Smooth muscle cell (in vitro differentiated cells): ENCODE data around the gene FRMPD2. TPM values are rescaled to one million over a fixed set of nuclear protein-coding genes. Genes with fewer than 3 reads are reported as not detected.

Experiments
- DNase-seq: peaks from one replicate; lab custom pipeline; 2025; ENCODE audit not compliant: unreplicated experiment; lab: John Stamatoyannopoulos, UW
- H2AFZ ChIP-seq: fragments of 200-600 bp; sonication (generic); 2 replicates; pipeline ENCODE4 v1.6.0; 2016; ENCODE audit warnings: antibody characterized with exemption, low read depth, mild to moderate bottlenecking
- H3F3A ChIP-seq: fragments of 200-600 bp; sonication (generic); 2 replicates; pipeline ENCODE4 v1.6.0; 2017; ENCODE audit warnings: antibody characterized with exemption, low read depth
- H3K27ac ChIP-seq: fragments of 200-600 bp; sonication (generic); 2 replicates; pipeline ENCODE4 v1.5.1; 2016; ENCODE audit warnings: low read depth, mild to moderate bottlenecking
- H3K27me3 ChIP-seq: fragments of 200-600 bp; sonication (generic); 2 replicates; pipeline ENCODE4 v1.6.1; 2016; ENCODE audit warnings: low read depth, mild to moderate bottlenecking
- H3K36me3 ChIP-seq: fragments of 200-600 bp; sonication (generic); 2 replicates; pipeline ENCODE4 v1.5.1; 2016; ENCODE audit warnings: low read depth
- H3K4me1 ChIP-seq: fragments of 200-600 bp; sonication (generic); 2 replicates; pipeline ENCODE4 v1.5.1; 2016; ENCODE audit warnings: low read depth
- H3K4me2 ChIP-seq: fragments of 200-600 bp; sonication (generic); 2 replicates; pipeline ENCODE4 v1.6.0; 2016; ENCODE audit warnings: mild to moderate bottlenecking
- H3K4me3 ChIP-seq: fragments of 200-600 bp; sonication (generic); 2 replicates; pipeline ENCODE4 v1.5.1; 2016; ENCODE audit warnings: mild to moderate bottlenecking
- H3K79me2 ChIP-seq: fragments of 200-600 bp; sonication (generic); 2 replicates; pipeline ENCODE4 v1.6.0; 2016; ENCODE audit warnings: low read depth, mild to moderate bottlenecking
- H3K9ac ChIP-seq: fragments of 200-600 bp; sonication (generic); 2 replicates; pipeline ENCODE4 v1.6.0; 2016; ENCODE audit warnings: low read depth
- H3K9me3 ChIP-seq: fragments of 200-600 bp; sonication (generic); replicated peaks from 2 replicates; pipeline ENCODE4 v1.5.1; 2016; ENCODE audit warnings: low read depth
- H4K20me1 ChIP-seq: fragments of 200-600 bp; sonication (generic); 2 replicates; pipeline ENCODE4 v1.6.0; 2016; ENCODE audit warnings: low read depth
- CTCF ChIP-seq: fragments of 200-600 bp; sonication (generic); IDR thresholded peaks from 2 replicates; pipeline ENCODE4 v1.5.1; 2017; ENCODE audit warnings: borderline replicate concordance, mild to moderate bottlenecking, antibody characterized with exemption; ENCODE audit not compliant: insufficient read depth, poor library complexity, severe bottlenecking
- WGBS: methylation state at CpG from one replicate; pipeline ENCODE4 v1.1.7; 2016; ENCODE audit warnings: low lambda C conversion rate; 5-methylcytosine and 5-hydroxymethylcytosine counted together
- polyA plus RNA-seq: library from polyadenylated mRNA; unstranded; fragments of >200 nt; fragmentation: Nextera tagmentation; extraction: Ambion mirVana; gene quantifications from 2 replicates; pipeline ENCODE4 v1.2.1, GENCODE V29; 2016
- total RNA-seq: library from RNA; depleted of rRNA; stranded (reverse); fragments of >200 nt; gene quantifications from 2 replicates; pipeline ENCODE4 v1.2.3, GENCODE V29; 2014

FRMPD2 gene
- total and polyA plus RNA-seq, 2 experiments from 2014 or later, result 0.18 TPM; not detected in 1

GRCh38 chr10:48241332-48241731 is 33.2 kb downstream of the FRMPD2 start:
- H3K27me3 ChIP-seq, result no peaks in the 10 kb centered on the region
- H3K4me3 ChIP-seq, result no peak overlapping the region
- no peak overlapping the region for H3K4me2 ChIP-seq
- no peak for DNase-seq
- H3K9me3 ChIP-seq, result no peaks in the 10 kb centered on the region
- H3K9ac ChIP-seq, result no peak overlapping the region
- no peaks in the 10 kb centered on the region for H3K36me3 ChIP-seq
- H3K4me1 ChIP-seq, result no peaks in the 10 kb centered on the region
- H2AFZ ChIP-seq, result no peak overlapping the region
- no peaks in the 10 kb centered on the region for H3K79me2 ChIP-seq
- no peaks in the 10 kb centered on the region for H3F3A ChIP-seq
- no peaks in the 10 kb centered on the region for H4K20me1 ChIP-seq
- no peak overlapping the region for H3K27ac ChIP-seq
- TF ChIP-seq CTCF, result no peak

GRCh38 chr10:48240196-48240595 is 34.3 kb downstream of the FRMPD2 start:
- Histone ChIP-seq H3F3A (no peaks in the 10 kb centered on the region), H3K79me2 (no peaks in the 10 kb centered on the region), H3K4me3 (no peak overlapping the region), H3K4me2 (no peak overlapping the region), H3K27me3 (no peaks in the 10 kb centered on the region), H3K27ac (no peak overlapping the region), H2AFZ (no peak overlapping the region), H4K20me1 (no peaks in the 10 kb centered on the region), H3K9ac (no peak overlapping the region), H3K9me3 (no peaks in the 10 kb centered on the region), H3K4me1 (no peaks in the 10 kb centered on the region), H3K36me3 (no peaks in the 10 kb centered on the region)
- no peak for TF ChIP-seq CTCF
- DNase-seq, result no peak
- WGBS, result 91% methylated on average over 7 of the region's 7 CpGs

GRCh38 chr10:48239618-48240017 is 34.9 kb downstream of the FRMPD2 start:
- no peaks in the 10 kb centered on the region for H3K9me3 ChIP-seq
- DNase-seq, result no peak
- no peaks in the 10 kb centered on the region for H3K36me3 ChIP-seq
- no peak overlapping the region for H3K9ac ChIP-seq
- H3K4me3 ChIP-seq, result no peak overlapping the region
- no peak overlapping the region for H2AFZ ChIP-seq
- no peak overlapping the region for H3K4me2 ChIP-seq
- H4K20me1 ChIP-seq, result no peaks in the 10 kb centered on the region
- no peak overlapping the region for H3K27ac ChIP-seq
- no peaks in the 10 kb centered on the region for H3F3A ChIP-seq
- H3K4me1 ChIP-seq, result no peaks in the 10 kb centered on the region
- WGBS, result 90% methylated on average over 2 of the region's 2 CpGs
- no peaks in the 10 kb centered on the region for H3K79me2 ChIP-seq
- no peaks in the 10 kb centered on the region for H3K27me3 ChIP-seq
- no peak for TF ChIP-seq CTCF

GRCh38 chr10:48238826-48239520 is 35.5 kb downstream of the FRMPD2 start:
- no peaks in the 10 kb centered on the region for H3K36me3 ChIP-seq
- H4K20me1 ChIP-seq, result no peaks in the 10 kb centered on the region
- DNase-seq, result no peak
- 88% methylated on average over 9 of the region's 9 CpGs for WGBS
- no peak overlapping the region for H3K9ac ChIP-seq
- H3K4me3 ChIP-seq, result no peak overlapping the region
- H3K9me3 ChIP-seq, result no peaks in the 10 kb centered on the region
- no peak overlapping the region for H2AFZ ChIP-seq
- H3K79me2 ChIP-seq, result no peaks in the 10 kb centered on the region
- no peak overlapping the region for H3K4me2 ChIP-seq
- no peaks in the 10 kb centered on the region for H3F3A ChIP-seq
- no peak for TF ChIP-seq CTCF
- no peaks in the 10 kb centered on the region for H3K4me1 ChIP-seq
- no peak overlapping the region for H3K27ac ChIP-seq
- no peaks in the 10 kb centered on the region for H3K27me3 ChIP-seq
